ENCODE measurements around the gene TOMM40.
"Not testable (repeated sequence)": the region's sequence is repeated elsewhere in the genome, so short reads cannot be mapped to it uniquely, and the experiment has no call there.

The TOMM40 gene

DNA sequence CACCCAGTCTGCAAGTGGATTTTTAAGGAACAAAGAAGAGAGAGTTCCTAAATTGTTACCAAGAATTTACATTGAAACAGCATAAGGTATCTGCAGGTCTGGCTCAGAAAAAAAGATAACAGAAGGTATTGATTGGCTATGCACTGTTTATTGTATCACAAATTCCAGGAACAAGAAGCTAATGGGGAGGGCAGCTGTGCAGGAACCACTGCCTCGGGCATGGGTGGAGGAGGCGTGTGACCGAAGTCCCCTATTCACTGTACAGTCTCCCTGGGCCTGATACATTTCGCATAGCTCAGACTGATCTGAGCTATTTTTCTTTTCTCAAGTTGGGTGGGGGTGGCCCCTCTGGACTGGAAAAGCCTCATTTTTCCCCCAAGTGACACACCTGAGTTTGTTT is 33.2 kb upstream of the TOMM40 start:
- peaks cover 3% of the 10 kb centered on the region for H3K36me3 Mint-ChIP-seq (ENCODE audit: insufficient read depth)
- ATAC-seq (replicated peaks): no peak
- H3K27me3 Mint-ChIP-seq: peaks cover 0 to 15% of the 10 kb centered on the region in 2 donors

GRCh38 chr19:44861576-44861975 is 29.5 kb upstream of the TOMM40 start:
- not testable (repeated sequence) for H3K4me1 Mint-ChIP-seq (ENCODE audit: low read depth in 2 of 2); H3K9me3 Mint-ChIP-seq; H3K27ac Mint-ChIP-seq; H3K36me3 Mint-ChIP-seq (ENCODE audit: insufficient read depth); H3K4me3 Mint-ChIP-seq; ATAC-seq (replicated peaks); DNase-seq
- H3K27me3 Mint-ChIP-seq: peaks cover 10 to 14% of the 10 kb centered on the region in 2 donors

More for the DNA sequence above, 33.2 kb upstream of the TOMM40 start:
- Mint-ChIP-seq H3K27ac (no peak overlapping the region), H3K9me3 (no peaks in the 10 kb centered on the region), H3K4me3 (no peak overlapping the region), H3K4me1 (ENCODE audit: low read depth in 2 of 2) (no peaks in the 10 kb centered on the region)
- no peak for DNase-seq

DNA sequence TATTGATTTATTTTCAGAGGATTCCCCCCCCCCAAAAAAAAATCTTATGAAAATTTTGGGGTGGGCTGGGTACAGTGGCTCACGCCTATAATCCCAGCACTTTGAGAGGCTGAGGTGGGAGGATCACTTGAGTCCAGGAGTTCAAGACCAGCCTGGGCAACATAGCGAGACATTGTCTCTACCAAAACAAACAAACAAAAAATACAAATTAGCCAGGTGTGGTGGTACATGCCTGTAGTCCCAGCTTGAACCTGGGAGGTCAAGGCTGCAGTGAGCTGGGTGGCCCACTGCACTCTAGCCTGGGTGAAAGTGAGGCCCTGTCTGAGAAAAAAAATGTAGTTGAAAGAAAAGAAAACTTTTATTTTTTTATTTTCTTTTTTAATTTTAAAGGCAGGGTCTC is 27.1 kb upstream of the TOMM40 start:
- ATAC-seq (replicated peaks) (no peak), DNase-seq (no peak)
- no peaks in the 10 kb centered on the region for H3K9me3 Mint-ChIP-seq
- no peak overlapping the region for H3K27ac Mint-ChIP-seq
- no peaks in the 10 kb centered on the region for H3K4me1 Mint-ChIP-seq (ENCODE audit: low read depth in 2 of 2)
- peaks cover 10% of the 10 kb centered on the region for H3K36me3 Mint-ChIP-seq (ENCODE audit: insufficient read depth)
- H3K27me3 Mint-ChIP-seq: peaks cover 11 to 12% of the 10 kb centered on the region in 2 donors
- H3K4me3 Mint-ChIP-seq: no peak overlapping the region

- H3K27me3 Mint-ChIP-seq: peaks cover 8 to 12% of the 10 kb centered on the region in 2 donors
- no peak overlapping the region for H3K4me3 Mint-ChIP-seq
- no peak overlapping the region for H3K27ac Mint-ChIP-seq
Observed at GRCh38 chr19:44865196-44865767, 25.8 kb upstream of the TOMM40 start.

GRCh38 chr19:44866664-44867063 is 24.4 kb upstream of the TOMM40 start:
- DNase-seq: no peak

More at GRCh38 chr19:44865196-44865767, 25.8 kb upstream of the TOMM40 start:
- Mint-ChIP-seq H3K4me1 (ENCODE audit: low read depth in 2 of 2) (no peaks in the 10 kb centered on the region), H3K36me3 (ENCODE audit: insufficient read depth) (peaks cover 10% of the 10 kb centered on the region), H3K9me3 (no peaks in the 10 kb centered on the region)
- no peak for DNase-seq
- ATAC-seq (replicated peaks): no peak

GRCh38 chr19:44867578-44867977 is 23.5 kb upstream of the TOMM40 start:
- Mint-ChIP-seq H3K4me3 (no peak overlapping the region), H3K9me3 (no peaks in the 10 kb centered on the region), H3K27me3 (peaks cover 8 to 17% of the 10 kb centered on the region in 2 donors), H3K27ac (no peak overlapping the region), H3K36me3 (ENCODE audit: insufficient read depth) (peaks cover 10% of the 10 kb centered on the region), H3K4me1 (ENCODE audit: low read depth in 2 of 2) (no peaks in the 10 kb centered on the region)
- DNase-seq (no peak), ATAC-seq (replicated peaks) (no peak)

More at GRCh38 chr19:44866664-44867063, 24.4 kb upstream of the TOMM40 start:
- Mint-ChIP-seq H3K4me3 (no peak overlapping the region), H3K27me3 (peaks cover 8 to 12% of the 10 kb centered on the region in 2 donors), H3K36me3 (ENCODE audit: insufficient read depth) (peaks cover 10% of the 10 kb centered on the region), H3K27ac (peak overlapping the region in 1 of 2 donors; percentile 6), H3K4me1 (ENCODE audit: low read depth in 2 of 2) (no peaks in the 10 kb centered on the region), H3K9me3 (no peaks in the 10 kb centered on the region)
- ATAC-seq (replicated peaks): no peak

GRCh38 chr19:44869733-44870470 is 21.2 kb upstream of the TOMM40 start:
- H3K4me3 Mint-ChIP-seq: no peak overlapping the region
- H3K9me3 Mint-ChIP-seq: no peaks in the 10 kb centered on the region
- H3K27me3 Mint-ChIP-seq: peaks cover 16 to 32% of the 10 kb centered on the region in 2 donors
- no peak overlapping the region for H3K27ac Mint-ChIP-seq
- ATAC-seq (replicated peaks) (no peak), DNase-seq (no peak)
- H3K36me3 Mint-ChIP-seq (ENCODE audit: insufficient read depth): peaks cover 10% of the 10 kb centered on the region
- H3K4me1 Mint-ChIP-seq (ENCODE audit: low read depth in 2 of 2): no peaks in the 10 kb centered on the region

DNA sequence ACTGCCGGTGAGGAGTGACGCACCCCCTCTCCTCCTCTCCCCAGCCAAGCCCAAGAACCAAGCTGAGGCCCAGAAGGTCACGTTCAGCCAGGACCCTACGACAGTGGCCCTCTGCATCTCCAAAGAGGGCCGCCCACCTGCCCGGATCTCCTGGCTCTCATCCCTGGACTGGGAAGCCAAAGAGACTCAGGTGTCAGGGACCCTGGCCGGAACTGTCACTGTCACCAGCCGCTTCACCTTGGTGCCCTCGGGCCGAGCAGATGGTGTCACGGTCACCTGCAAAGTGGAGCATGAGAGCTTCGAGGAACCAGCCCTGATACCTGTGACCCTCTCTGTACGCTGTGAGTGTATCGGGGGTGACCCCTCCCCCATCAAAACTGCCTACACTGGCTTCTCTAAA is 19.2 kb upstream of the TOMM40 start:
- H3K4me1 Mint-ChIP-seq (ENCODE audit: low read depth in 2 of 2): peaks cover 0 to 5% of the 10 kb centered on the region in 2 donors
- peaks cover 19 to 28% of the 10 kb centered on the region in 2 donors for H3K27me3 Mint-ChIP-seq
- no peak overlapping the region for H3K27ac Mint-ChIP-seq
- no peaks in the 10 kb centered on the region for H3K9me3 Mint-ChIP-seq
- DNase-seq: no peak
- peaks cover 13% of the 10 kb centered on the region for H3K36me3 Mint-ChIP-seq (ENCODE audit: insufficient read depth)
- H3K4me3 Mint-ChIP-seq: no peak overlapping the region
- ATAC-seq (replicated peaks): no peak

- ATAC-seq (replicated peaks) (no peak), DNase-seq (no peak)
- Mint-ChIP-seq H3K9me3 (no peaks in the 10 kb centered on the region), H3K27me3 (peaks cover 19 to 28% of the 10 kb centered on the region in 2 donors), H3K27ac (no peak overlapping the region), H3K4me3 (no peak overlapping the region), H3K36me3 (ENCODE audit: insufficient read depth) (peaks cover 6% of the 10 kb centered on the region), H3K4me1 (ENCODE audit: low read depth in 2 of 2) (peaks cover 0 to 8% of the 10 kb centered on the region in 2 donors)
Observed at GRCh38 chr19:44872661-44873060, 18.4 kb upstream of the TOMM40 start.

GRCh38 chr19:44874317-44874716 is 16.7 kb upstream of the TOMM40 start:
- no peaks in the 10 kb centered on the region for H3K9me3 Mint-ChIP-seq
- DNase-seq: no peak

GRCh38 chr19:44875666-44876451 is 15.2 kb upstream of the TOMM40 start:
- H3K4me3 Mint-ChIP-seq: no peak overlapping the region

More at GRCh38 chr19:44874317-44874716, 16.7 kb upstream of the TOMM40 start:
- no peak for ATAC-seq (replicated peaks)
- Mint-ChIP-seq H3K27ac (no peak overlapping the region), H3K4me1 (ENCODE audit: low read depth in 2 of 2) (peaks cover 0 to 8% of the 10 kb centered on the region in 2 donors), H3K27me3 (peaks cover 28 to 29% of the 10 kb centered on the region in 2 donors), H3K36me3 (ENCODE audit: insufficient read depth) (peaks cover 6% of the 10 kb centered on the region), H3K4me3 (no peak overlapping the region)

GRCh38 chr19:44876930-44877535 is 14.0 kb upstream of the TOMM40 start:
- DNase-seq (peak in 2 of 3 experiments; percentile 8 to 9), ATAC-seq (replicated peaks) (peak; percentile 88)
- peaks cover 0 to 11% of the 10 kb centered on the region in 2 donors for H3K4me1 Mint-ChIP-seq (ENCODE audit: low read depth in 2 of 2)
- peaks cover 43 to 46% of the 10 kb centered on the region in 2 donors for H3K27me3 Mint-ChIP-seq
- H3K9me3 Mint-ChIP-seq: no peaks in the 10 kb centered on the region
- peaks cover 4% of the 10 kb centered on the region for H3K36me3 Mint-ChIP-seq (ENCODE audit: insufficient read depth)
- H3K27ac Mint-ChIP-seq: peak overlapping the region; percentile 10 to 39
- H3K4me3 Mint-ChIP-seq: peak overlapping the region in 1 of 2 donors; percentile 50

More at GRCh38 chr19:44875666-44876451, 15.2 kb upstream of the TOMM40 start:
- peak overlapping the region in 1 of 2 donors; percentile 39 for H3K27ac Mint-ChIP-seq
- H3K27me3 Mint-ChIP-seq: peaks cover 34 to 37% of the 10 kb centered on the region in 2 donors
- peaks cover 0 to 11% of the 10 kb centered on the region in 2 donors for H3K4me1 Mint-ChIP-seq (ENCODE audit: low read depth in 2 of 2)
- DNase-seq (no peak), ATAC-seq (replicated peaks) (no peak)
- no peaks in the 10 kb centered on the region for H3K9me3 Mint-ChIP-seq
- peaks cover 6% of the 10 kb centered on the region for H3K36me3 Mint-ChIP-seq (ENCODE audit: insufficient read depth)

Measured in effector memory CD8-positive, alpha-beta T cell (primary cell).